Astrocyte (in vitro differentiated cells and primary cell): Measurements from ENCODE around the gene WDR27.

ENCODE experiments used
- CTCF ChIP-seq: IDR thresholded peaks from 2 replicates; pipeline ENCODE4 v1.5.1; 2011; ENCODE audit warnings: low read depth, mild to moderate bottlenecking, inconsistent platforms, low read length, moderate library complexity; ENCODE audit not compliant: insufficient read depth
- EZH2 ChIP-seq: IDR thresholded peaks from 2 replicates; pipeline ENCODE4 v1.6.1; 2012; ENCODE audit warnings: mild to moderate bottlenecking, low read length, inconsistent platforms; ENCODE audit not compliant: insufficient read depth

- TF ChIP-seq CTCF (no peak), EZH2 (no peak)
Observed at GRCh38 chr6:169700296-169700695, 1.5 kb downstream of the WDR27 start.
